NCI-H2029 treated with DMSO at 0.1 percent for 48 hours (cell line): ENCODE results near the gene ADAMTS3.

ENCODE experiments used
- DNase-seq: peaks from one replicate; lab custom pipeline; 2025; lab: John Stamatoyannopoulos, UW

Gene ADAMTS3

DNA sequence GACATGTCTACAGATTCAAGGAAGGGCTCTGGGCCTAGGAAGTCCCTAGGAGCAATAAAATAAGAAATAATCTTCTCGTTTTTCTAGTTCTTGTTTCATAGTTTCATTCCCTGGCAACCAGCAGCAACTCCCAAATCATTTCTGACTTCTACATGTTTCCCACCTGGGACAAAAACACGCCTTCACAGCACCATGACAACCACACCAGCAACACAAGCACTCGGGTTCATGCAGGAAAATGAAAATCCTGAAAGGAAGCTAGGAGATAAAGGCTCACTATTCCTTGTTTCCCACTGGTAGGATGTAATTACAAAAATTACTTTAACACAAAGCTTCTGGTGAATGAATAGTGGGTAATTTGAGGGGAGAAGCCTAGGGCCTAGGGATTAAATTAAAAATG lies 158.9 kb downstream of the ADAMTS3 start:
- no peak for DNase-seq

DNA sequence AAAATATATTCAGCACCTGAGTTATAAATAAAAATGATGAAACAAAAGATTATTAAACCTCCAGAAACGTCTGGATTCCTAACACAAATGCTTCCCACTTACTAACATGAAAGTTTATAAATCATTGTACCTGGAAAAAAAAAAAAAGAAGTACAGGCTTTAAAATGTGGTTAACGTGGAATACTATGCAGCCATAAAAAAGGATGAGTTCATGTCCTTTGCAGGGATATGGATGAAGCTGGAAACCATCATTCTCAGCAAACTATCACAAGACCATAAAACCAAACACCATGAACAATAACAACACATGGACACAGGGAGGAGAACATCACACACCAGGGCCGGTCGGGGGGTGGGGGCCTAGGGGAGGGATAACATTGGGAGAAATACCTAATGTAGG lies 160.5 kb downstream of the ADAMTS3 start:
- DNase-seq = no peak

DNA sequence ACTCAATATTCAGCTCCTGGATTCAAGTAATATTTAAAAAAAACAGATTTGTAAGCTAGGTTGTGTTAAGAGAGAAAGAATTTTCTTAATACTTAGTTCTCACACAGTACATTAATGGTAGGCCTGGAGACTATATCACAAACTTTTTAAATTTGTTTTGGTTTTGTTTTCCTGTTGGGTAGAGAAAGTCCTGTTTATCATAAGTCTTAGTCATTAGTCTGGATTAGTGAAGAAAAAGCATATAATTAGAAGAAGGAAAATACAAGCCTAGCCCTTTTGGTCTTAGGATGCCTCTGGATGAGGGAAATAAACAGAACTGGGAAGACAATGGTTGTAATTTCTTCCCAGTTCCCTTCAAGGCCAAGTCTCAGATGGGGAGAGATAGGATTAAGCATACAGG lies 163.6 kb downstream of the ADAMTS3 start:
- no peak for DNase-seq

DNA sequence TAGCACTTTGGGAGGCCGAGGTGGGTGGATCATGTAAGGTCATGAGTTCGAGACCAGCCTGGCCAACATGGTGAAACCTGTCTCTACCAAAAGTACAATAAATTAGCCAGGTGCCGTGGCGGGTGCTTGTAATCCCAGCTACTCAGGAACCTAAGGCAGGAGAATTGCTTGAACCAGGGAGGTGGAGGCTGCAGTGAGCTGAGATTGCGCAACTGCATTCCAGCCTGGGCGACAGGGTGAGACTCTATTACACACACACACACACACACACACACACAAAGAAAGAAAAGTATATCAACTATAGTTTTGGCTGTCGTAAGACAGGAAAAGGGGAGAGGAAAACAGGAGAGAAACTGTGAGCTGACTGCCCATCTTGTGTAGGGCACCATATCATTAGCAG lies 171.7 kb downstream of the ADAMTS3 start:
- no peak for DNase-seq

DNA sequence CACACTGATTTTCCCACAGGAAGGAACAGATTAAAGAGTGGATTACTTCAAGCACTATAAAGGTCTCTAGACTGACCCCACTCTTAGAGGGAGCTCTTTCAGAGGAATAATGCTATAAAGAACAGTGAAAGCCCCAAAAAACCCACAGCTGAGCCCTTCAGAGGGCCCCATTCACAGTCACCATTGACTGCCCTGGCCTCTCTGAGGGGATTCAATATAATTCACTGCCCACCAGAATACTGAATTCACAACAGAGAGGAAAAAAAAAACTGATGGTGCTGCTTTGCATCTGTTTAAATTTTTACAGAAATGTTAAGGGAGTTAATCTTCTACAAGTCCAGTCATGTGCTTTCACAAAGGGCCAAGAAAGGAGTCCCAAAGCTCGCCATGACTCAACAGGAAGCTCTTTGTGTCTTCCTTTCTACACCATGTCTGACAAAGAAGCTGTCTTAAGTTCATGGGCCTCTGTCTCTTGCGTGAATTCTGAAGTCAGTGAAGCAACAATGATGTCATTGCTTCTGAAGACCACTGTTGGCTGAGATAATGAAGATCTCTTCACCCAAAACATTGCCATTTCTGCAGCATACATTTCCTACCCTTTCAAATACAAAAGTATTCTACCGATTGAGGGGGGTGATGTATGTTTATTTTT lies 174.9 kb downstream of the ADAMTS3 start:
- no peak for DNase-seq

DNA sequence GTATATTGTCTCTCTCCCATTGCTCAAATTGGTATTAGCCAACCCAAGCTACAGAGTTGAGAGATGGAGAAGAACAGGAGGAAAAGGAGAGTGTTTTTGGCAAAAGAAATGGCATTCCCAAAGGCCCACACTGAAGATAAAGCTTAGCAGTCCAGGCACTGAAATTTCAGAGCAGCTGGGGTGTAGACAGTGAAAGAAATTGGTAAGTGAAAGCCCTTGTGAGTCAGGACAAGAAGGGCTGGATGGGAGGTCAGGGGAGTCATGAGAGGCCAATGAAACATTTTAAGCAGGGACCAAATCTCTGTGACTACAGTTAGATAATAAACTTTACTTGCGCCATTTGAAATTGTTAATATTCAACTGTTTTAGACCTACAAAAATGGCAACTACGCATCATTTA lies 177.7 kb downstream of the ADAMTS3 start:
- no peak for DNase-seq

DNA sequence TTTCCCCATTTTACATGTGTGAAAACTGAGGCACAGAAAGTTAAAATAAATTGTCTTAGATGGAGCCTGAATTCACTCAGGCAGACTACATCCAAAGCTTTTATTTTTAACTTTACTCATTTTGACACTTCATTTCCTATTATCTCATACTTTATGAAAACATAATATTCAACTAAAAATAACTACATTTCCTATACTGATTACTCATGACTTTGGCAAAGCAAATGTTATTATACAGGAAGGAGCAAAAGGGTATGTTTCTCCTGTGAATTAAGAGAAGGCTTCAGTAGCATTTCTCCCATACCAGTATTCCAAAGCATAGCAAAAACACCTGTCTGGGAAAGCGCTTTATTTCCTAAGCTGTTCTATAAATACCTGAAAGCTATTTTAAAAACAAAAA lies 178.6 kb downstream of the ADAMTS3 start:
- no peak for DNase-seq

DNA sequence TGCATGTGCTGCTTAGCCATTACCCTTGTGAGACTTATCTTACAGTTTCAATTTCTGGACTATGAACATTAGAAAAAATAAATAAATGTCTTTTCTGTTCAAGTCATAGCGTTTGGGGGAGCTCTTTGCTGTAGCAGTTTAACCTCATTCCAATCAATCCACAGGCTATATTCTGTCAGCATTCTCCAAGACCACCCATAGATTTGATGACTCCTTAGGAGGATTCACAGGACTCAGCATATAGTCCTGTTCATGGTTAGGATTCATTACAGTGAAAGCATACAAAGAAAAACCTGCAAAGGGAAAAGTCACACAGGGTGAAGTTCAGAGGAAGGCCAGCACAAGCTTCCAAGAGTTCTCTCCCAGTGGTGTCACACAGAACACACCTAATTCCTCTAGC lies 180.5 kb downstream of the ADAMTS3 start:
- DNase-seq = no peak

DNA sequence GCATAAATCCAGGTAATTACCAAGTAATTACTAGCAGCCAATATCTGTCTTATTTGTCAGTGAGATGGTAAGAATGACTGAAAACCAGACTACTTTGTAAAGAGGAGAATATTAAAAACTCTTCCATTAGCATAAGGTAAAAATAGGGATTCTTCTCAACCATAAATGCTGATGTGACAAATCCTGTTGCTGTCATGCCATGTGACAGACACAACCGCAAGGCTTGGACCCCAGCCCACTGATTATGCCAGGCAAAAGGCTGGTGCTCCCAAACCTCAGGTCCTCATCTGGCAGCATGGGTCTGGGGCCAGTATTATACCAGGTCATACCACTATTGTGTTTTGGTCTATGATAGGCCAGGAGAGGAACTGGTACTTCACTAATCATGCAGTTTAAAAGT lies 181.1 kb downstream of the ADAMTS3 start:
- no peak for DNase-seq

DNA sequence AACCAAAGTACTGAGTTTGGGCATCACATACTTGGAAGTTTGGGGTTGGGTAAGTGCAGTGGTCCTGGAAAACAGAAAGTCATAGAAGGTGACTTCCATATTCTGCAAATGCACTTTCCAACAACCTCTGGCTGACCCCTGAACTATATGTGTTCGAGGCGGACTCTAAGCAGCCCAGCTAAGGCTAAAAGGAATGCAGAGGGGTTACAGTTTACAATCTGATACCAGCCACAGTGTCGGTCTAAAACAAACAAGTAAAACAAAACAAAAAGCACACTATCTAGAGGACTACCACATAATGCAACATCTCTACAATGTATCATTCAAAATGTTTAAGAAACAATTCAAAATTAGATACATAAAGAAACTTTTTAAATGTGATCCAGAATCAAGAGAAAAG lies 185.6 kb downstream of the ADAMTS3 start:
- DNase-seq = no peak

DNA sequence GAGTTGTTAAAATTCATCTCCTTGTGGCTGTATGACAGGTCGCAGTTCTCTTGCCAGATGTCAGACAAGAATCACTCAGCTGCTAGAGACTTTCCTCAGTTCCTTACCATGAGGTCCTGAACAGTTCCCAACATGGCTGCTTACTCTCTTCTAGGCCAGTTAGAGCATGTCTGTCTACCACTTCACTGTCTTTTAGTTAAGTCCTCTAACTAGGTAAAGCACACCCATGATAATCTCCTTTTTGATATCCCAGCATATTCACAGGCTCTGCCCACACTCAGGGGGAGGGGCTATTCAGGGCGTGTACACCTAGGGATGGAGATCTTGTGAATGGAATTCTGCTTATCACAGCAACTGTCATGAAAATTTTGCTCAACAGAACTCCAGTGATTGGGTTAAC lies 190.1 kb downstream of the ADAMTS3 start:
- no peak for DNase-seq

DNA sequence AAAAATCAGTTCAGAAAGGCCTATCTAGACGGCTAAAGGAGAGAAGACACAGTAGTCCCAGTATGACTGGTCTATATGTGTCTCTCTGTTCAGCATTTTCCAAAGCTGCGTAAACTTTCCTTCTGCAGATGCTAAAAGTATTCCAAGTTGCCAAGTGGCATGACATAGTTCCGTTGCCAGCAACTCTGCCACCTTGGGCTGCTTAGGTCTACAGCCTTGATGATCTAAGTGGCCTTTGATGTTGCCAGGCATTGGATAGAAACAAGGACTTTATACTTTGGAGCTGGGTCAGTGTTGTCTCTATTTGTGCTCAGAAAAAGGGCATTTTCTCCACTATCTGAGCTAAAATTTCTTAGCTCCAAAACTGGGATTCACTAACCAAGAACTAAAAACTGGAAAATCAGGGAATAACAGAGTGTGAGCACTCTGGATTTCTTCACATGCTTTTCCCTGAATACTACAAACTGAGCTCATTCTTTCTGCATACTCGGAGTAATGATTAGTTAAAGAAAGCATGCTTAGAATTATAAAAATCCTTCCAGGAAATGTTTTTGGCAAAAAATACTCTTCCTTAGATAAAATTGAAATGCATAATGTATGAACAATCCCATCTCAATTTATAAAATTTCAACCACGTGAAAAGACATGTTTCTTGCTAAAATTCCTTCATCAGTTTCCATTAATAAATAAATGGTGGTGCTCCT lies 191.4 kb downstream of the ADAMTS3 start:
- DNase-seq = no peak

DNA sequence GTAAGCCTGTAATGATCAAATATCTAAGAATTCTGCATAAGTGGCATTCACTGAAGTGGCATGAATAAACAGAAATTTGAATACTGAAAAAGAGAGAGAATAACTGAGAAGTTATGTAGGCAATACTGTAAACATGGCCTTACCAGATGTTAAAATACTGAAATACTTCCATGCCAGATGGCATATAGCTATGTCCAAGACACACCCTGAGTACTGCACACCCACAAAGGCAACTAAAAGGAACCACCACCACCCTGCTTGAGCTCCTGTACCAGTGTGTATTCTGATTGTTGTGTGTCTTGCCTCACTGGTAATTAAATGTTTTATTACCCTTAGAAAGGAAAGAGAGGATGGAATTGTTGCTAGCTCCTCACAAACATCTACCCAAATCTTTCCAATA lies 192.1 kb downstream of the ADAMTS3 start:
- DNase-seq = no peak

DNA sequence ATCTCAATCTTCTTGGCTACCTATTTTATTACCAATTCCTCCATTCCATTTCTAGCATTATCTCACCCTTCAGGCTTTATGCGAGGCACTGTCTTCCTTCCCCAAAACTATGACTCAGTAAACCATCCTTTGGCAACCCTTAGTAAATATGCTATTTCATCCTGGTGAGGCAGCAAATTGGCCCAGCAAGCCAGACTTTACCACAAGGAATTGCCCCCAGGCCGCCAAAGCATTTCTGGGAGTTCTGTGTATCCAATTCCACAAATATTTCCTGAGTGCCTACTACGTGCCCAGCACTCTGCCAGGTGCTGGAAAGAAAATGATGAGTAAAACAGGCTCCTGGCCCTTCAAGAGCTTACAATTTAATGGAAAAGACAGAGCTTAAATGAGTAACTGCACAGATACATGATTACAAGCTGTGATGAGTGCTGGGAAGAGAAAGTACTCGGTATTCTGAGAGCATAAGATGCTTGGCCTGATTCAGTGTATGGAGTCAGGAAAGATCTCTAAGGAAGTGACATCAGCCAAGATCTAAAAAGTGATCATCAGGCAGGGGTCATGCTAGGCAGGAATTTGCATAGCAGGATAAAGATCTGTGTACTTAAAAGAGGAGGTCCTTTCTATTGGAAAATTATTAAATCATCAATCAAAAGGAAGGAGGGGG lies 193.8 kb downstream of the ADAMTS3 start:
- no peak for DNase-seq

DNA sequence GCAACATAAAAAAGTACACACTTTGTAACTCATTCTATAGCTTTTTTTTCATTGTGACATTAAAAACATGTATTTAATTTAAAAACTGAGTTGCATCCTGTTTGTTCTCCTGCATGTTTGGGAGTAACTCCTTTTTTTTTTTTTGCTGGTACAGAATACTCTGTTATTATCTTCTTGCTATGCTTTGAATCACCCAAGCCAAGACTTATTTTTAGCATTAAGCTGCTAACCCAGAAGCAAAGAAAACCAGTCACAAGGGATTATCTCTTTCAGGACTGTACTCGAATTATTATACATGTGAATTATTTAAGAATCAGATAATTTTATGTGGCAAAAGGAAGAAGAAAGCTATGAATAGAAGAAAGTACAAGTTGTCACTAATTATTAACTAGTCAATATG lies 194.9 kb downstream of the ADAMTS3 start:
- DNase-seq = no peak

DNA sequence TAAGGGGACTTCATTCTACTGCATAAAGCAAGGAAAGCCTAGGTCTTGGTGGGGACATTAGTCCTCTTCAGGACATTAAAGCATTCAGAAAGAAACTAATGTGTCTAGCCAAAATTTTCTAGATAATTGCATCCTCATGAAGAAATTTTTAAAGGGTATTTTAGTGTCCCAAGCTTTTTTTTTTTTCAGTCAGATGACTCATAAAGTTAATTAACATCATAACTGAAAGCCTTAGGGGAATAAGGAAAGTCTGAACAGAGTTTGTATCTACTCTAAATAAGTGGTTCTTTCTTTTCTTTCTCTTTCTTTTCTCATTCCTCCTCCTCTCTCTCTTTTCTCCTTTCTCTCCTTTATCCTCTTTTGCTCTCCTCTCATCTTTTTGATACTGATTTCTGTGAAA lies 202.4 kb downstream of the ADAMTS3 start:
- DNase-seq = no peak

DNA sequence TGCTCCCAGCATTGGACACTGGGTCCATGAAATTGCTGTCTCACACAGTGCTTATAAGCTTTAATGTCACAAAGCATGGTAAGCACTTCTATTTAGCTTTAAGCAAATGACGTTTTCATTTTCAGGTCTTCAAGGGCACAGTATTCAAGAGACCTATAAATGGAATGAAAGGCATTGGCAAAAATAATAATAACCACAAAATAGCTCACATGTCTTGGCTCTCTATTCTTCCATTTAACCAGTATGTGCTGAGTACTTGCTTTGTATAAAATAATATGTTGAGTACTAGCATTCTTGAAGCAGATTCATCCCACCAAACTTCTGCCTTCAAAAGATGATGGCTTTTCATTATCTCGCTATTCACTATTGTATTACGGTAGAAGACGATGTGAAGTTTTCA lies 203.0 kb downstream of the ADAMTS3 start:
- DNase-seq = no peak

DNA sequence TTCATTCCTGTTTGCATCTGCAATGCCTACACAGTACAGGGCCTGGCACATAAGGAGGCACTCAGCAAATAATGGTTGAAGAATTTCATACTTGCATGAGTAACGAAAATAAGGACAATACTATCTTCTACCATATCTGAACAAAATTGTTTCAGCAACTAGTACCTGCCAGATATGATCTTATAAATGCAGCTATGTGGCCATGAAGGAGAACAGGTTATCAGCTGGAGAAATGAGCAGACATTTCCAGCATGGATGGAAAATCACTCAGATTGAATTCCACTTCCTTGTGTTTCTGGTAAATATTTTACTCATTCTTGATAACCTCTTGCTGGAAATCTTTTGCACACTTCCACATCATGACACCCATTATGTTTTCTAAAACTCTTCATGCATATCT lies 204.0 kb downstream of the ADAMTS3 start:
- DNase-seq = no peak

DNA sequence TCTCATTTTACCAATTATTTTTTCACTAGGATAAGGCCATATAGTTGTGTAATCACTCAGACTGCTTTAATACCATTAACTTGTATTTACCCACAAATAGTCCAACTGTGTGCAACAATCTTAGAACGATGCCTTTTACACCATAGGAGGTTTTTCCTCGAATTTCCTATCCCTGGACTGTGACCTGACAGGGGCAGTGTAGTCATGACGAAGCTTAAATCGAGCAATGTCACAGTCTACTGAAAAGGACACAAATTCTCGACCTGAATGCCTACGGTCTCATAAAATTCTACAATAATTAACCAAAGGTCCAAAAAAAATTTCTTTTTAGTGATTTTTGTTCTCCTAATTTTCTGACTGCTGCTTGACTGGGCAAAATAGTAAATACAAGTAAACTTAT lies 208.9 kb downstream of the ADAMTS3 start:
- no peak for DNase-seq

DNA sequence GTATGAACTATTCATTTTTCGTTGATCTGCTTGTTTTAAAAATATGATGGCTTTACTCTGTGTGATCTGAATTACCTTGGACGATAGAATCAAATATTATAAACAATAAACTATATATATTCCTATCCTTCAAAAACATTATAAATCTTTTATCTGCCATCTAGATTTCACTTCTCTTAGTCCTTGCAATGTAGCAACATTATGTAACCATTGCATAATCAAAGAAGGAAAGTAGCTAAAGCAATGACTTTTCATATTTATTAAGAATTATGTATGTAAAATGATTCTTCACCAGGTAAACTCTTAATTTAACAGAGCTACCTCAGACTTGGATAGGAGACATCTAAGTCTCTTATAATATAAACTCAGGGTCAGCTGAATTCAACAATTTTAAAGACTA lies 210.5 kb downstream of the ADAMTS3 start:
- DNase-seq = no peak

DNA sequence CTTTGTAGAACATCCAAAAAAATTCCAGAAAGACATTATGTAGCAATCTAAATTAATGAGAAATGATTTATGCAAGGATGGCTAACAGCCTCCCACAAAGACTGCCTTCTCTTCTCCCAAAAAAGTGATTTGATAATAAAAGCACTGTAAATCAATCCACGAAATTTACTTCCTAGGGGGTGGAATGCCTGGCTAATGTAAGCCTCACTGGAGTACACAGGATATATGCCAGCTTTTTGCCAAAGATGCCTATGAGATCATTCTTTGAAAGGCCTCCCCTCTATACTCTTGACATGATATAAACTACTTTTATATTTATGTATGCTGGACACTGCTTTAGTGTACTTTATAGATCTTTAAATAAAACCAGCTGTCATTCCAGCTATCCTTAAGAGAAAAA lies 211.1 kb downstream of the ADAMTS3 start:
- DNase-seq = no peak

DNA sequence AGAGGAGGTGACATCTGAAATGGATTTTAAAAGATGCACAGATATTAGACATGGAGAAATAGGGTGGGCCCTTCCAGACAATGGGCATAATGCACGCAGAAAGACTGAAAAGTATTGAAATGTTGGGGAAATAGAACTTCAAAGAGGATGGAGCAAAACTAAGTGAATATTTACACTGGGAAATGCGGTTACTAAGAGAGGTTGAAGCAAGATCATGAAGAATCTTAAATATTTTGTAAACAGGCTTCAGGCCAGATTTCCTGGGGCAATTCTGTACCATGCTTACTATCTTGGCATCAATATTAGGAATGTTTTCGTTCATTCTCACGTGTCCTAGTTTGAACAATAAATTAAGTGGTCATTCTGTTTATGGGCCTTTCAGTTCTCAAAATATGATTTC lies 216.3 kb downstream of the ADAMTS3 start:
- DNase-seq = no peak

DNA sequence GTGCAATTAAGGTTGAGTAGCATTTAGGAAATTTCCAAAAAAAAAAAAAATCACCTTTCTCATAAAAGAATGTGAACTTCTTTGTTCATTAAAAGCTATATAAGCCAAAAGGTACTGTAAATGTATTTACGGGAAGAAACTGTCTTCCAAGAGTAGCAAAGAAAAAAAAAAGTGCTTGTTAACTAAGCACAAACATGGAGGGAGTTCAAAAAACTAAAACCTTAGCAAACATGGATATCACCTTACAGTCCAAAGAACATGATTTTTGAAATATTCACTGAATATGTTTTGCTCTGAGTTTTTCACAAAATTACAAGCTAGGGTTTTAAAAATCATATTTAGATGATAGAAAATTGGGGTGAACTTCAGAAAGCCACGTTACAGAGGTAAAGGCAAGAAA lies 217.5 kb downstream of the ADAMTS3 start:
- no peak for DNase-seq

DNA sequence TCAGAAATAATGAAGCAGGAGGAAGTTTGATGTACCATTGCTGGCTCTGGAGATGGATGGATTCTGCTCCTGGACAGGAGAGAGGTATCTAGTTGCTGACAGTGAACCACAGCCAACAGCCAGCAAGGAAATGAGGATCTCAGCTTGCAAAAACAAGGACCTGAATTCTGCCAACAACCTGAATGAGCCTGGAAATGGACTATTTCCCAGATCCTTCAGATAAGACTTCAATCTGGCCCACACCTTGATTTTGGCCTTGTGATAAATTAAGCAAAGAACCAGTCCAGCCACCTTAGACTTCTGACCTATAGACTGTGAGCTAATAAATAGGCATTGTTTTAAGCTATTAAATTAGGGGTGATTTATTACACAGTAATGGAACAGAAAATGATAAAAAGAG lies 220.3 kb downstream of the ADAMTS3 start:
- no peak for DNase-seq
